HG02759 (cell line): ENCODE measurements around the gene DHX57.
A peak's percentile ranks its signal among the peaks of the same experiment; 100 is the strongest.

Experiments
- ATAC-seq: cut with Tn5 transposase; IDR thresholded peaks from one replicate; pipeline ENCODE4 v1.9.1; 2021; ENCODE audit warnings: mild to moderate bottlenecking, moderate library complexity; ENCODE audit not compliant: unreplicated experiment

DHX57 gene

DNA sequence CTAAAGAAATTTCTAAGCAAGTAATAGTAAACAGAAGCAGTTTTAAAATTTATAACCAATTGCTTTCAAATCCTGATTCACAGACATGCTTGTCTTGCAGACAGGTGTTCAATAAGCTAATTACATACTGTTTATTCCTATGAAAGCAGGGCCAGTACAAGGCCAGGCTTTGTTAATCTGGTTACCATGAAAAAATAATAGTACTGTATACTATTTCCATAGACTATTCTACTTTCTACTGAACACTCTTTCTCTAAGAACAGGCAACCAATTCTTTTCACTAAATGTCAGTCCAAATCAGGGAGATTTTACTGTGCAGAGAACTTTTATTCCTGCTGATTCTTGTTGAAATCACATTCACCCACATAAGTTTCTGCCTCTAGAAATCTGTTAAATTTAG, 121.7 kb downstream of the DHX57 start:
- no peak for ATAC-seq

DNA sequence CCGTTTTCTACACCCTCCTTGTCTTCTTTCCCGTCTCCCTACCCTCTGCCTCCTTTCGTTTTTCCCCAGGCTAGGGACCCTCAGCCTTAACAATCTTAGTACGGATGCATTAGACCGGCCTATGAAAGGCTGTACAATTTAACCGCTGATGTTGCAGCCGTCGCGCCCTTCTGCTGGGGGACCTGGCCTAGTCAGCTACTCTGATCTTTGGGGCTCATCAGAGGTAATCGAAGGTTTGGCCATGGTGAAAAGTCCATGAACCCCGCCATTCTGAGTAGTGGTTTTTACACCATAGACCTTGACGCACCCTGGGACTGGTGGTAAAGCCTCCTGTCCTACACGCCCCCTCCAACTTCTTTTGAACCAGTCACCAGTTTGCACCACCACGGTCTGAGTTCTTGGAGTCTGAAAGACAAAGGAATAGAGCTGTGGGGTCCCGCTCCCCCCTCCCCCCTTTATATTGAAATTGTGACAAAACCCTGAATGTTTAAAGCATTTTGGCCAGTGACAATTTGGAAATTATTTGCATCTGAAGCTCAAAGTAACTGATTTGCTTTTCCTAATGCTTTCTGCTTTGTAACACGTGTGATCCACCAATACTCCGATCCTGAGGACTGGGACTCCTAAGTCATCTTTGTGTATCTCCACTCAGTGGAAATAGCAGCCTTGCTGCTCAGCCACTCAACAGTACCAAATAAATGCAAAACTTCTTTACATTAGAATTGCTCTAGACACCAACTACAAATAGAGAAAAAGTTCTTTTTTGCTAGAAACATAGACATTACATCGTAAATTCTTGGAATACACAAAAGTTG, 123.9 kb downstream of the DHX57 start:
- peak; percentile 22 for ATAC-seq

- peak; percentile 79 for ATAC-seq
Observed at GRCh38 chr2:38750891-38751595, 124.7 kb downstream of the DHX57 start, which contains the start of gene SRSF7. Gene SRSF7, minus strand, starts transcription at chr2:38751361. Its CDS starts 105 bp downstream, at chr2:38751256.

GRCh38 chr2:38750011-38750890, 125.5 kb downstream of the DHX57 start:
- ATAC-seq: peak; percentile 53

- no peak for ATAC-seq
Observed at GRCh38 chr2:38748943-38749804, 126.6 kb downstream of the DHX57 start.

DNA sequence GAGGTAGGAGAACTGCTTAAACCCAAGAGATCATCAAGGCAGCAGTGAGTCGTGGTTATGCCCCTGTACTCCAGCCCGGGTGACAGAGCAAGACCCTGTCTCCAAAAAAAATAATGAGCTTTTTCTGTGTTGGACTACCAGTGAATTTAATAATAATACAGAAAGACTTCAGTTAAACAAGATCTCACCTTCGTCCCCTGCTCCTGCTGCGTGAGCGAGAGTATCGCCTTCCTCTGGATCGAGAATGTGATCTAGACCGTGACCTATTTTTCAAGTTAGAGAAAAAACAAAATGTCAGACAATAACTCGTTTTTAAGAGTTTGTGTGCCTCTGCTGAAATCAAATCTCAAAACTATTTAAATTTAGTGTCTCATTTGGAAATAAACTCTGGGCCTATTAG, 127.3 kb downstream of the DHX57 start:
- ATAC-seq: no peak

DNA sequence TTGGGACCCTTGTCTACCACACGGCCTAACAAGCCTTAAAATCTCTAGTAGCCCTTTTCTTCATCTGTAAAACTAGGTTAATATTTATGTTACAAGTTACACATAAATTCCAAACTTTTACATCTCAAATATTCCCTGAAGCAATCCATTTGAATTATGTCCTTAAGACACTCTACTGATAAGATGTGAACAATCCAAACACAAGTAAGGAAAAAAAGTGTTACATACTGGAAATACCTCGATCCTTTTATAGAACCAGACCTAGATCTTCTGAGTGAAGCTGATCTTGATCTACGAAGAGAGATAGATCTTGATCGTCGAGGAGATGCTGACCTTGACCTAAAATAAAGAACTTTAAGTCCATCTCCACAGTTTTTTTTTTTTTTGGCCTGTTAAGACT, 127.9 kb downstream of the DHX57 start:
- no peak for ATAC-seq
